Measurements from ENCODE around the gene AMOTL1. TPM values are rescaled to one million over a fixed set of nuclear protein-coding genes. Genes with fewer than 3 reads are reported as not detected.

Gene AMOTL1
- total RNA-seq, 6 experiments from 2014 or later = 7.4 to 43.8 (median 17.3) TPM

- no peak for DNase-seq
- peaks cover 0 to 39% (median 15%) of the 10 kb centered on the region in 4 donors for H3K4me1 ChIP-seq
- H3K9me3 ChIP-seq = no peaks in the 10 kb centered on the region
- H3K27me3 ChIP-seq = no peaks in the 10 kb centered on the region
- TF ChIP-seq CTCF (IDR thresholded peaks at IDR 0.05) (no peak), POLR2A (IDR thresholded peaks at IDR 0.05) (no peak)
- ATAC-seq = no peak
- 72% methylated on average over 2 of the region's 2 CpGs for WGBS (ENCODE audit: insufficient coverage, low coverage, low lambda C conversion rate, missing lambda C conversion rate)
- H3K27ac ChIP-seq = peak overlapping the region in 2 of 3 donors; percentile 74 to 88
- H3K36me3 ChIP-seq = no peaks in the 10 kb centered on the region
- no peak overlapping the region for H3K4me3 ChIP-seq
- intact Hi-C loops (cut with DNase I) = no loop called here
Observed at GRCh38 chr11:94793002-94793401, 24.8 kb downstream of the AMOTL1 start.

GRCh38 chr11:94793822-94794221 lies 25.7 kb downstream of the AMOTL1 start:
- Histone ChIP-seq H3K27me3 (no peaks in the 10 kb centered on the region), H3K4me1 (peaks cover 0 to 33% (median 15%) of the 10 kb centered on the region in 4 donors), H3K36me3 (no peaks in the 10 kb centered on the region), H3K9me3 (no peaks in the 10 kb centered on the region), H3K27ac (peak overlapping the region; percentile 69 to 88 (median 74)), H3K4me3 (peak overlapping the region in 1 of 3 donors; percentile 55)
- ATAC-seq (no peak), DNase-seq (no peak)
- TF ChIP-seq CTCF (IDR thresholded peaks at IDR 0.05) (no peak), POLR2A (IDR thresholded peaks at IDR 0.05) (no peak)
- WGBS (ENCODE audit: insufficient coverage, low coverage, low lambda C conversion rate, missing lambda C conversion rate) = 43% methylated on average over 2 of the region's 2 CpGs
- intact Hi-C loops (cut with DNase I) = no loop called here

- Histone ChIP-seq H3K4me1 (peaks cover 0 to 34% (median 15%) of the 10 kb centered on the region in 4 donors), H3K27me3 (no peaks in the 10 kb centered on the region), H3K4me3 (peak overlapping the region; percentile 10 to 55 (median 44)), H3K9me3 (no peaks in the 10 kb centered on the region), H3K36me3 (peaks cover 0 to 6% (median 0%) of the 10 kb centered on the region in 4 donors), H3K27ac (peak overlapping the region; percentile 69 to 88 (median 74))
- intact Hi-C loops (cut with DNase I) = no loop called here
- TF ChIP-seq CTCF (IDR thresholded peaks at IDR 0.05) = no peak
- TF ChIP-seq POLR2A (IDR thresholded peaks at IDR 0.05) = peak; percentile 36
- ATAC-seq (peak; percentile 69 to 84 (median 76)), DNase-seq (peak; percentile 63 to 87 (median 75))
- 25% methylated on average over 8 of the region's 8 CpGs for WGBS (ENCODE audit: insufficient coverage, low coverage, low lambda C conversion rate, missing lambda C conversion rate)
Observed at GRCh38 chr11:94794287-94795168, 26.4 kb downstream of the AMOTL1 start.

GRCh38 chr11:94795476-94796189 lies 27.5 kb downstream of the AMOTL1 start:
- Histone ChIP-seq H3K36me3 (peaks cover 0 to 14% (median 0%) of the 10 kb centered on the region in 4 donors), H3K27ac (peak overlapping the region; percentile 69 to 88 (median 74)), H3K4me1 (peaks cover 0 to 45% (median 17%) of the 10 kb centered on the region in 4 donors), H3K4me3 (peak overlapping the region; percentile 10 to 55 (median 44)), H3K9me3 (no peaks in the 10 kb centered on the region), H3K27me3 (no peaks in the 10 kb centered on the region)
- DNase-seq (peak in 1 of 3 donors; percentile 72), ATAC-seq (peak; percentile 73 to 83 (median 74))
- intact Hi-C loops (cut with DNase I) = no loop called here
- 19% methylated on average over 3 of the region's 3 CpGs for WGBS (ENCODE audit: insufficient coverage, low coverage, low lambda C conversion rate, missing lambda C conversion rate)
- TF ChIP-seq CTCF (IDR thresholded peaks at IDR 0.05) = no peak
- TF ChIP-seq POLR2A (IDR thresholded peaks at IDR 0.05) = no peak

Data from right lobe of liver (tissue), 6 donors.